ENCODE results near the gene PRRX2. TPM values are rescaled to one million over a fixed set of nuclear protein-coding genes. Genes with fewer than 3 reads are reported as not detected.

Gene PRRX2
- total and polyA plus RNA-seq, 2 experiments from 2014 or later = 5.8 to 8.3 TPM

- no peak for TF ChIP-seq REST (IDR thresholded peaks at IDR 0.05; ENCODE audit: unreplicated experiment)
- no peak for TF ChIP-seq ETS1 (IDR thresholded peaks at IDR 0.05)
- no peak for TF ChIP-seq CTCF (conservative IDR thresholded peaks at IDR 0.05; ENCODE audit: low read depth in 2 of 2)
- TF ChIP-seq STAT1 (IDR thresholded peaks at IDR 0.05; ENCODE audit: unreplicated experiment) = no peak
- no peak for TF ChIP-seq ZNF331 (CRISPR knock-in tag; IDR thresholded peaks at IDR 0.05; ENCODE audit: low read depth)
- TF ChIP-seq JUNB (IDR thresholded peaks at IDR 0.05; ENCODE audit: unreplicated experiment) = no peak
- TF ChIP-seq CREB1 (CRISPR knock-in tag; IDR thresholded peaks at IDR 0.05; ENCODE audit: low read depth) = no peak
- TF ChIP-seq NANOG (IDR thresholded peaks at IDR 0.05; ENCODE audit: borderline replicate concordance) = no peak
- no peak for TF ChIP-seq EZH2 (IDR thresholded peaks at IDR 0.05; ENCODE audit: low read depth, unreplicated experiment)
- TF ChIP-seq EZH2phosphoT487 (IDR thresholded peaks at IDR 0.05; ENCODE audit: unreplicated experiment) = no peak
- TF ChIP-seq POLR2AphosphoS5 (IDR thresholded peaks at IDR 0.05; ENCODE audit: low read depth) = no peak
Measured at GRCh38 chr9:129755151-129755550, 89.7 kb downstream of the PRRX2 start (continued).

GRCh38 chr9:129756191-129756590, 90.7 kb downstream of the PRRX2 start:
- no peak overlapping the region for H3K27ac ChIP-seq (ENCODE audit: low read depth)
- no peaks in the 10 kb centered on the region for H3K36me3 ChIP-seq (ENCODE audit: insufficient read depth)
- no peak overlapping the region for H3K4me3 ChIP-seq
- H3K4me3 Mint-ChIP-seq = no peak overlapping the region
- H3K9me3 Mint-ChIP-seq = no peaks in the 10 kb centered on the region
- H3K79me2 ChIP-seq (replicated peaks; ENCODE audit: insufficient read depth) = no peaks in the 10 kb centered on the region
- no peak overlapping the region for H3K27ac Mint-ChIP-seq
- no peaks in the 10 kb centered on the region for H3K27me3 ChIP-seq (ENCODE audit: insufficient read depth)
- peaks cover 7% of the 10 kb centered on the region for H3K27me3 Mint-ChIP-seq (ENCODE audit: insufficient read depth, low read depth, poor library complexity)
- H2AFZ ChIP-seq = no peak overlapping the region
- H4K20me1 ChIP-seq (replicated peaks; ENCODE audit: insufficient read depth) = no peaks in the 10 kb centered on the region
- ATAC-seq (no peak), DNase-seq (ENCODE audit: low spot score) (no peak)
- H3K4me1 Mint-ChIP-seq = peaks cover 17% of the 10 kb centered on the region
- H3K36me3 Mint-ChIP-seq (ENCODE audit: low read depth) = no peaks in the 10 kb centered on the region
- H3K4me1 ChIP-seq (ENCODE audit: insufficient read depth) = peaks cover 9% of the 10 kb centered on the region
- no peak overlapping the region for H3K4me2 ChIP-seq
- no peaks in the 10 kb centered on the region for H3K9me2 ChIP-seq (ENCODE audit: insufficient read depth)
- H3F3A ChIP-seq (replicated peaks; ENCODE audit: low read depth) = 0 out of 2 replicates have a peak, but pooled peaks cover 4% of the 10 kb centered on the region
- no peak for TF ChIP-seq REST (IDR thresholded peaks at IDR 0.05; ENCODE audit: unreplicated experiment)
- TF ChIP-seq POLR2AphosphoS5 (IDR thresholded peaks at IDR 0.05; ENCODE audit: low read depth) = no peak
- no peak for TF ChIP-seq CREB1 (CRISPR knock-in tag; IDR thresholded peaks at IDR 0.05; ENCODE audit: low read depth)

Measured in GM23338 (cell line).